Fibroblast of villous mesenchyme (primary cell): ENCODE measurements around the gene SSH2. TPM values are rescaled to one million over a fixed set of nuclear protein-coding genes. Genes with fewer than 3 reads are reported as not detected.

Experiments used
- DNase-seq: peaks from one replicate; pipeline ENCODE4 v3.0.0-alpha.2; 2010; ENCODE audit warnings: low read depth
- H3K4me3 ChIP-seq: 2 replicates; pipeline ENCODE4 v1.5.1; 2011; ENCODE audit warnings: low read depth, mild to moderate bottlenecking, low read length
- total RNA-seq: library from RNA; depleted of rRNA; stranded (reverse); fragments of >200 nt; gene quantifications from 2 replicates; pipeline ENCODE4 v1.2.3, GENCODE V29; 2012
- TF ChIP-seq, protein P1 (sequence below): IDR thresholded peaks from 2 replicates; pipeline ENCODE4 v1.5.1; 2012; ENCODE audit warnings: low read depth, mild to moderate bottlenecking, low read length; ENCODE audit not compliant: insufficient read depth

SSH2 gene
- total RNA-seq, 1 donor = 19.0 TPM

DNA sequence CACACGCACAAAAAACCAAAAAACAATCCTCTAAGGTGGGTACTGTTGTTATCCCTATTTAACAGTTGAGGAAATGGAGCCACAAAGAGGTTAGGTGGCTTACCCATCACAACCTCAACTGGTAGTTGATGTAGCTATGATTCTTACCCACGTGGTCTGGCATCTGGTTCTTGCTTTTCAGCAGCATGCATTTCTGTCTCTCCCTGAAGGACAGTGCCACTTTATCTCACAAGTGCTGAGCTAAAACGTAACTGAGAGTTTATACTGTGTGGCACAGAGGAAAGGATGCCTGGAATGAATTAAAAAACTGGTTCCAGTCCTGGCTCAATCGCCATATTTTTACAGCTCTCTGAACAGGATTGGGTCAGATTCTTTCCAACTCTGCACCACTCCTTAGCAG, 305.4 kb downstream of the SSH2 start:
- TF ChIP-seq, protein P1, sequence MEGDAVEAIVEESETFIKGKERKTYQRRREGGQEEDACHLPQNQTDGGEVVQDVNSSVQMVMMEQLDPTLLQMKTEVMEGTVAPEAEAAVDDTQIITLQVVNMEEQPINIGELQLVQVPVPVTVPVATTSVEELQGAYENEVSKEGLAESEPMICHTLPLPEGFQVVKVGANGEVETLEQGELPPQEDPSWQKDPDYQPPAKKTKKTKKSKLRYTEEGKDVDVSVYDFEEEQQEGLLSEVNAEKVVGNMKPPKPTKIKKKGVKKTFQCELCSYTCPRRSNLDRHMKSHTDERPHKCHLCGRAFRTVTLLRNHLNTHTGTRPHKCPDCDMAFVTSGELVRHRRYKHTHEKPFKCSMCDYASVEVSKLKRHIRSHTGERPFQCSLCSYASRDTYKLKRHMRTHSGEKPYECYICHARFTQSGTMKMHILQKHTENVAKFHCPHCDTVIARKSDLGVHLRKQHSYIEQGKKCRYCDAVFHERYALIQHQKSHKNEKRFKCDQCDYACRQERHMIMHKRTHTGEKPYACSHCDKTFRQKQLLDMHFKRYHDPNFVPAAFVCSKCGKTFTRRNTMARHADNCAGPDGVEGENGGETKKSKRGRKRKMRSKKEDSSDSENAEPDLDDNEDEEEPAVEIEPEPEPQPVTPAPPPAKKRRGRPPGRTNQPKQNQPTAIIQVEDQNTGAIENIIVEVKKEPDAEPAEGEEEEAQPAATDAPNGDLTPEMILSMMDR = no peak
- no peak overlapping the region for H3K4me3 ChIP-seq
- DNase-seq = no peak

DNA sequence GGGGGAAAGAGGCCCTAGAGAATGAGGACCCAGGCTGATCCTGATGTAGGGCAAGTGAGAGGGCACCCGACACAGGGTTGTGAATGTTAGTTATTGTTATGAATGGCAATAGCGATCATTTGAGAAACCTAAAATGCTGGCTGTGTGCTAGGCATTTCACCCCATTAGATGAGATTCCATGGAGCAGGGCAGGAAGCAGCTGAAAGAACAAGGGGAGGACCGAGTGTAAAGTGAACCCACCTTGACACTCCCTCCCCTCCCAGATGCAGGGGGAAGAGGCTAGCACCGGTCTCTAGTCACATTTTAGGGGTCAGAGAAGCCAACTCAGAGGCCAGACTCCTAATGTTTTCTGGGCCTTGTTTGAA, 306.8 kb downstream of the SSH2 start:
- DNase-seq = no peak
- H3K4me3 ChIP-seq = peak overlapping the region; percentile 81

DNA sequence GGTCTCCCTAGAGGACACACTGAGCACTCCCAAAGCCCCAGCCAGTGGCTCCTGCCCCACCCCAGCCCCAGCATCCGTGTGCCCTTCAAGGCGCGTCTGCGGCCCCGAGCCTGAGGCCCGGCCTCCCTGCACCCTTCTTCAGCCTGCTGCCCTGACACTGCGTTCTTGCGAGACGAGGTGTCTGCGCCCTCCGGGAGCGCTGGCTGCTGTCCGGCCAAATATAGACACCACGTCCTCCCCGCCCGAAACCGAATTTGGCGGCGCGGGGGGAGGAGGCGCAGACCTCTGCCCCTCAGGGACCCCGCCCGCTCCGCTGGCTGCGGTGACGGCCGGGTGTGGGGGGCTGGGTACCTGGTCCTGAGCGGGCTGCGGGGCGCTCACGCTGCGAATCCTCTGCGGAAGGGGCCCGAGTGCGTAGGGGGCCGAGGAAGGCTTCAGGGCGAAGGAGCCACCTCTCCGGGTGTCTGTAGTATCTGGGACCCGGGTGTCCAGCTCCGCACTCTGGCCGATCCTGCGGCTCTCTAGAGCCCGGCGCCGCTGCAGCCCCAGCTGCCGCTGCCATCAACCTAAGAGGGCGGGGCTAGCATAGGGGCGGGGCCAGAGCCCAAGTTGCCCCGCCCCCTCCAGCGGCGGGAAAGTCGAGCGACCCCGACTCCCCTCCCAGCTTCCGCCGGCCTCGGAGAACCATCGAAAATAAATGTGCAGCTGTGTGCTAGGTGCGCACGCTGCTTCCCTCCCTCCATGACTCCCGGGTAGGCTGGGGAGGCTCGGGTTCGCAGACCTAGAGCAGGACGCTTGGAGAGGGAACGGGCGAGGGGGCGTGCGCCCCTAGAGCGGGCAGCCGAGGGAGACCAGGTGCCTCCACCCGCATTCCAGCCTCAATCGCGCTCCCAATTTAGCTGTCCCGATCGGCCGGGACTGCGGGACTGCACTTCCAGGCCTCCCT, 307.4 kb downstream of the SSH2 start, which contains the start of gene CORO6:
Gene CORO6, minus strand, starts transcription at position 576 of the 946 bp plus-strand sequence. CDS start 1,491 bp downstream, outside the sequence.
- DNase-seq = peak; percentile 42
- TF ChIP-seq, protein P1 = no peak

More for the DNA sequence above, 306.8 kb downstream of the SSH2 start:
- TF ChIP-seq, protein P1 = no peak

DNA sequence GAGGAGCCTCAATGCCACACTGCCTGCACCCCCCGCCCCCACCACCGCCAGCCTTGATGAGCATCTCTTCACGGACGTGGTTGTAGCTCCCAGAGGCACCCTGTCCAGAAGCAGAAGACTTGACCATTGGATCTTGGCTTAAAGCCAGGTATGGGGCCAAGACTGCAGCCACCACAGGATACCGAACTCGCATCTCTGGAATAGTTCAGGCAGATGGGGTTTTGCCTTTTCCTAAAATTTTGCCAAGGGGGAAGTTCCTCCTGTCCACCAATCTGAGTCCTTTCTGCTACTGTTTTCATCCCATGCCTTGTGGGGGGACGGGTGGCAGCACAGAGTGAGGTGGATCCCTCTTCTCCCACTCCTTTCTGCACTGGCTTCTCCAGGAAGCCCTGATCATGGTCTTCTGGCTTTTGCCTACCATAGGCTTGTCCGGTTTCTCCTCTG, 308.3 kb downstream of the SSH2 start:
- DNase-seq = no peak
- TF ChIP-seq, protein P1 = no peak
- H3K4me3 ChIP-seq = peak overlapping the region; percentile 81

More for the DNA sequence above, 307.4 kb downstream of the SSH2 start, which contains the start of gene CORO6:
- peak within 1 kb of the TSS; percentile 81 for H3K4me3 ChIP-seq

DNA sequence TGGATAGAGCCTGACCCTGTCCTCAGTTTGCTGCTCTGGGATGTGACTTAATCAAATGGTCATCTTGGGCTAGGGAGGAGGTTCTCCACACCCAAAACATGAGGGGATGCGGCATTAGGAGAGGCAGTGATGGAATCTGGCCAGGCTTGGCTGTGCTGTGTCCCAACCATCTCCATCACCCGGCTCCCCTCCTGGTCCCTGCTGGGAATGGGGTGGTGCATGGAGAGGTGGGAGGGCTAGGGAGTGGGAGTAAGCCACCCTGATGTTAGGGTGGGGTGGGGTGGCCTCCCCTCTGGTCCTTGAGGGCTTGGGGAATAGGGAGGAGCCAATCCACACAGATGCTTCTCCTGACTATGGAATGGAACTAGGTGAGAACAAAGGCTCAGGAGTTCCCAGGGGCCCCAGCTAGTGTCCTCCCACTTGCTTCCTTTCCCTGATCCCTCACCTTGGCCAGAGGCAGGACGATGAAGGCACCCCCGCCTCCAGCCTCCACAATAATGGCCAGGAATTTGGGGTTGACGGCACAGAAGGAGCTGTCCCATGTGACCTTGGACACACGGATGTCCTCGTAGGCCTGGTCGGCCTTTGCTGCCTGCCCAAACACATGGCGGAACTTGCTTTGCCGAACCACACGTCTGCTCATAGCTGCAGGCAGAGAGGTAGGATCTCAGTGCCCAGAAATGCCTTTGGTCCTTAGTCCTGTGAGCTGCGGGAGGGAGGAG, 309.1 kb downstream of the SSH2 start:
- no peak overlapping the region for H3K4me3 ChIP-seq
- TF ChIP-seq, protein P1 = no peak
- no peak for DNase-seq

DNA sequence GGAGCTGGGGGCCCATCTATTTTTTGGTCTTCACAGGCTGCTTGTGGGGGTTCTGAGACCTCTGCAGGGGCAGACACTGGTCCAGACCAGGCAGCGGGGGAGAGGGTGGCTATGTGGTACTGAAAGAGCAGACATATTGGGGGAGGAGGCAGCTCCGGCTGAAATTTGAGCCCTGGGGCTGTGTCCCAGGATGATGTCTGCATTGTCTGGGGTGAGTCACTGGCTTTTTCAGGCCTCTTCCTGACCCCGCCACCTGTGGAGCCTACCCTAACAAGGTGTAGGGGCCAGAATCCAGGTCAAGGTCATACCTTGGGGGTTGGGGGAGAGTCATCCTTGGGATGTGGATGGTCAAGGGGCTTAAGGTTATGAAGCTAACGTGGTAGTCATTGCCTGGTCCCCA, 309.8 kb downstream of the SSH2 start:
- TF ChIP-seq, protein P1 = no peak
- DNase-seq = peak; percentile 29
- H3K4me3 ChIP-seq = no peak overlapping the region
